Chondrocyte (in vitro differentiated cells): Measurements from ENCODE around the gene CFAP74. TPM values are rescaled to one million over a fixed set of nuclear protein-coding genes. Genes with fewer than 3 reads are reported as not detected.

ENCODE experiments used
- DNase-seq: peaks from one replicate; pipeline ENCODE4 v3.0.0; 2021; ENCODE audit warnings: mixed read lengths, low spot score
- H3K27ac Mint-ChIP-seq: one replicate; pipeline ENCODE4 v1.8.0; 2021; ENCODE audit warnings: mild to moderate bottlenecking, moderate library complexity, mixed read lengths; ENCODE audit not compliant: unreplicated experiment
- H3K27me3 Mint-ChIP-seq: 2 replicates; pipeline ENCODE4 v1.8.0; 2021; ENCODE audit warnings: low read depth, mixed read lengths
- H3K36me3 Mint-ChIP-seq: 2 replicates; pipeline ENCODE4 v1.8.0; 2021; ENCODE audit warnings: low read depth, mixed read lengths
- H3K4me1 Mint-ChIP-seq: 2 replicates; pipeline ENCODE4 v1.8.0; 2021; ENCODE audit warnings: low read depth, mild to moderate bottlenecking, mixed read lengths
- H3K4me3 Mint-ChIP-seq: one replicate; pipeline ENCODE4 v1.8.0; 2021; ENCODE audit warnings: mild to moderate bottlenecking, moderate library complexity, mixed read lengths; ENCODE audit not compliant: unreplicated experiment
- H3K9me3 Mint-ChIP-seq: 2 replicates; pipeline ENCODE4 v1.8.0; 2021; ENCODE audit warnings: low read depth, mixed read lengths
- total RNA-seq: library from RNA; stranded (reverse); gene quantifications from 3 replicates; pipeline ENCODE4 v1.2.1, GENCODE V29; 2021
- TF ChIP-seq, protein P1 (sequence below): fragments of 200-600 bp; sonication (generic); IDR thresholded peaks from 2 replicates; pipeline ENCODE4 v1.5.0; 2021; ENCODE audit warnings: antibody characterized with exemption, mild to moderate bottlenecking, moderate library complexity

Gene CFAP74
- total RNA-seq, 1 donor from 2014 or later, result not detected

DNA sequence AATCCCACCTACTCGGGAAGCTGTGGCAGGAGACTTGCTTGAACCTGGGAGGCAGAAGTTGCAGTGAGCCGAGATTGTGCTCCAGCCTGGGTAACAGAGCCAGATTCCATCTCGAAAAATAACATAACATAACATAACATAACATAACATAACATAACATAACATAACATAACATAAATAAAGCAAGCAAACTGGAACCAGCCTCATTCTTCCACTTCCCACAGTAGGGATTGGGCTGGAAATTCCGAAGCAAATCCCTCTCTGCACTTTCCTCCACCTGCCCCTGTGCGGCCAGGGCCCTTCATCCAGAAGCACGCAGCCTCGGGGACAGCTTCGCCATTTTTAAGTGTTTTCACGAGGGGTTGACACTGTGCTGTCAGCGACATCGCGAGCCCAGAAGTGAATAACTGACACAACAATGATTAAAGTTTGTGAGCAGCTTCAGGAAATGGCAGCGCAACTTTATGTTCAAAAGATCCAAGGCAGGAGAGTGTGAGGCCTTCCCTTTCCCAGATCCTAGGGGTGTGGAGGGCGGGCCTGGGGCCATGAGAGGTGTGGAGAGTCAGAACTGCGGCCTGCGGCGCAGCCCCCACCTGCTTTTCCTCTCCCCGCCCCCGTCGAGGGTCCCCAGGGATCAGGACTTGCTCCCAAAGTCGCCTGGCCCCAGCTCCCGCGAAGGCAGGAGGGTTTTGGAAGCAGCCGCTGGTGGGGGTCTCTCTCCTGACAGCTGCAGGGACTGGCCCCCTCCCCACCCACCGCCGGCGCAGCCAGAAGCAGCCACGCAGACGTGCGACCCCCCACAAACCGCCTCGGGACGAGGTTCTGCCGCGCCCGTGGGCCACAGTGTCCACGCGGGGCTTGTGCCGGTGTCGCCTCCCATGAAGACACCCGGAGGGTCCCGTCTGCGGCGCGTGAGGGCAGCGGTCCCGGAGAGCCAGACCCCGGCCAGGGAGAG is 14.9 kb upstream of the CFAP74 start:
- peaks cover 3% of the 10 kb centered on the region for H3K4me1 Mint-ChIP-seq
- no peak for DNase-seq
- peaks cover 2% of the 10 kb centered on the region for H3K36me3 Mint-ChIP-seq
- H3K27me3 Mint-ChIP-seq, result peaks cover 71% of the 10 kb centered on the region
- H3K9me3 Mint-ChIP-seq, result no peaks in the 10 kb centered on the region
- TF ChIP-seq, protein P1, sequence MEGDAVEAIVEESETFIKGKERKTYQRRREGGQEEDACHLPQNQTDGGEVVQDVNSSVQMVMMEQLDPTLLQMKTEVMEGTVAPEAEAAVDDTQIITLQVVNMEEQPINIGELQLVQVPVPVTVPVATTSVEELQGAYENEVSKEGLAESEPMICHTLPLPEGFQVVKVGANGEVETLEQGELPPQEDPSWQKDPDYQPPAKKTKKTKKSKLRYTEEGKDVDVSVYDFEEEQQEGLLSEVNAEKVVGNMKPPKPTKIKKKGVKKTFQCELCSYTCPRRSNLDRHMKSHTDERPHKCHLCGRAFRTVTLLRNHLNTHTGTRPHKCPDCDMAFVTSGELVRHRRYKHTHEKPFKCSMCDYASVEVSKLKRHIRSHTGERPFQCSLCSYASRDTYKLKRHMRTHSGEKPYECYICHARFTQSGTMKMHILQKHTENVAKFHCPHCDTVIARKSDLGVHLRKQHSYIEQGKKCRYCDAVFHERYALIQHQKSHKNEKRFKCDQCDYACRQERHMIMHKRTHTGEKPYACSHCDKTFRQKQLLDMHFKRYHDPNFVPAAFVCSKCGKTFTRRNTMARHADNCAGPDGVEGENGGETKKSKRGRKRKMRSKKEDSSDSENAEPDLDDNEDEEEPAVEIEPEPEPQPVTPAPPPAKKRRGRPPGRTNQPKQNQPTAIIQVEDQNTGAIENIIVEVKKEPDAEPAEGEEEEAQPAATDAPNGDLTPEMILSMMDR, result no peak
- H3K4me3 Mint-ChIP-seq, result peak overlapping the region; percentile 52
- no peak overlapping the region for H3K27ac Mint-ChIP-seq

DNA sequence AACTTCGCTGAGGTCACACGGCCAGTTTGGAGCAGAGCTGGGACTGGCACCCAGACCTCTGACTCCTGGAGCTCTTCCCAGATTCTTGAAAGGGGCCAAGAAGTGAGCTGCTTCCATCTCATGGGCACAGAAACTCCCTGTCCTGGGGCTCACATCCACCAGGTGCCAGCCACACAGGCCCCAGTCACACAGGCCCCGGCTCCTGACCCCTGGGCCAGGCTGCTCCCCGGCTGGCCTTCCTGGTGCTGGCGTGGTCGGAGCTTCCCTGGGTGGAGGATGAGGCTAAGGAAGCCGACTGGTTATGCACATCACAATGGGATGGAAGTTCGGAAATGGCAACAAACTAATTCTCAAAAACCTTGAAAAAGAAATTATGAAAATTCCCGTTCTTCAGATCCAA is 12.5 kb upstream of the CFAP74 start:
- Mint-ChIP-seq H3K27ac (no peak overlapping the region), H3K4me3 (no peak overlapping the region), H3K4me1 (peaks cover 3% of the 10 kb centered on the region), H3K36me3 (peaks cover 2% of the 10 kb centered on the region), H3K9me3 (no peaks in the 10 kb centered on the region), H3K27me3 (peaks cover 66% of the 10 kb centered on the region)
- no peak for DNase-seq
- TF ChIP-seq, protein P1, result no peak

DNA sequence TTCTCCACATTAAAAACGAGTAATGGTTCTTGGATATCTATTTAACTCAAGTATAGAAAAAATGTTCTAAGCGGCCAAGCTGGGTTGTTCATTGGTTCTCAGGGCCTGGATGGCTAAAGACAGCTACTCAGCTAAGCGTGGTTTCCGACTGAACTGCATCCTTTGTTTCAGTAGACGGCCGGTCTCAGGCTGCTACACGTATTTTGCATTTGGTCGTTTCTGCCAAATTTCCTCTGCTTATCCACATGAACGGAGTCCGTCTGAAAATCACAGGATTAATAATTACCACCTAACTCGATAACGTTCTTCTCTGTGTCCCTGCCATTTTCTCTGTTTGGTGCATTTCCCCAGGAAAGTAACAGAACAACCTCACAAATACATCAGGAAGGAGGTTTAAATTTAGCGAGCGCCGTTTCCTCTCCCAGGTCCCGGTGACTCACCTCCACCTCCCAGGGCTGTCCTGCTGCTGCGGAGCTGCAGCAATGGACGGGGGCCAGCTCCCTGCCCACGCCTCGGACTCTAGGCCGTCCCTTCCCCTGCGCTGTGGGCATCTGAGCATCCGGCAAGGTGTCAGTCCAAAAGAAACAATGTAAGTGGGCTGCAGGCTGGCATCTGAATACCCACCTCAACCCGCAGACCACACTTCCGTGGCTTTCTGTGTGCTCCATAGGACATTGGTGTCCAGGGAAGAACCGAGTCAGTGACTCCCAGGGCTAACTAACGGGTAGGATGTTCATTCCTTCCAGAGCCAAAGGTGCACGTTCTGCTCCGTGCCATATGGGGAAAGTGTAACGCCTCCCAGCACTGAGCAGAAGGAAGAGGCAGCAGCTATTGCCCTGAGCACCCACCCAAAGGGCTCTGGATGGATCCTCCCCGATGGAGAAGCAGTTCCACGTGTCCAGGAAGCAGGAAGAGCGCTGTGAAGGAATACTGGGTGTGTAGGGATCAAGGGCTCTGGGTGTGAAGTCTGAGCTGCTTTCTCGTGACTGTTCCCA is 11.5 kb upstream of the CFAP74 start:
- peak; percentile 60 for DNase-seq
- Mint-ChIP-seq H3K4me3 (no peak overlapping the region), H3K27me3 (peaks cover 61% of the 10 kb centered on the region), H3K36me3 (peaks cover 2% of the 10 kb centered on the region), H3K9me3 (no peaks in the 10 kb centered on the region), H3K4me1 (peaks cover 3% of the 10 kb centered on the region), H3K27ac (no peak overlapping the region)
- TF ChIP-seq, protein P1, result no peak

DNA sequence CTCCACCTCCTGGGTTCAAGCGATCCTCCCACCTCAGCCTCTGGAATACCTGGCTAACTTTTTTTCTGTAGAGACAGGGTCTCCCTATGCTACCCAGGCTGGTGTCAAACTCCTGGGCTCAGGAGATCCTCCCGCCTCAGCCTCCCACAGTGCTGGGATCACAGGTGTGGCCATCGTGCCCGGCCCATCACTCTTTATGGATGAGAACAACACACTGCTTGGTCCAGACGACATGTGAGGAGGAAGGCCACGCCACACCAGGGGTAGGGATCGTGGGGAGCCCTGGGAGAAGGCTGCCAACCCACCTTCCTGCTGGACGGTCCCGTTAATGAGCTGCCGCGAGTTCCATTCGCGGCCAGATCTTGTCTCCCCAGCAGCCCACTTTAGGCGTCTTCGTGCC is 10.6 kb upstream of the CFAP74 start:
- peak; percentile 67 for DNase-seq
- Mint-ChIP-seq H3K9me3 (no peaks in the 10 kb centered on the region), H3K4me1 (peaks cover 3% of the 10 kb centered on the region), H3K27me3 (peaks cover 65% of the 10 kb centered on the region), H3K27ac (no peak overlapping the region), H3K4me3 (no peak overlapping the region), H3K36me3 (peaks cover 2% of the 10 kb centered on the region)
- TF ChIP-seq, protein P1, result no peak
